Measurements from ENCODE around the gene BLZF1. TPM values are rescaled to one million over a fixed set of nuclear protein-coding genes. Genes with fewer than 3 reads are reported as not detected.
"Not testable (repeated sequence)": the region's sequence is repeated elsewhere in the genome, so short reads cannot be mapped to it uniquely, and the experiment has no call there.

Gene BLZF1
- total and polyA plus RNA-seq, 2 of the 8 experiments (the other 6 are each of a cell fraction or from before 2014, with no cell fraction given), result 1.8 to 10.3 TPM

DNA sequence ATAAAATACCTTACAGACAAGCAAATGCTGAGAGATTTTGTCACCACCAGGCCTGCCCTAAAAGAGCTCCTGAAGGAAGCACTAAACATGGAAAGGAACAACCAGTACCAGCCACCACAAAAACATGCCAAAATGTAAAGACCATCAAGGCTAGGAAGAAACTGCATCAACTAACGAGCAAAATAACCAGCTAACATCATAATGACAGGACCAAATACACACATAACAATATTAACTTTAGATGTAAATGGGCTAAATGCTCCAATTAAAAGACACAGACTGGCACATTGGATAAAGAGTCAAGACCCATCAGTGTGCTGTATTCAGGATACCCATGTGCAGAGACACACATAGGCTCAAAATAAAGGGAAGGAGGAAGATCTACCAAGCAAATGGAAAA, 34.6 kb downstream of the BLZF1 start:
- FAIRE-seq; H3K18ac ChIP-seq (ENCODE audit: extremely low read depth, low read length); POLR2A ChIA-PET (ENCODE audit: partially characterized antibody); H2AK5ac ChIP-seq (ENCODE audit: low read depth, low read length); H2BK12ac ChIP-seq (ENCODE audit: low read depth, low read length); H3K79me1 ChIP-seq (ENCODE audit: low read depth, low read length); H3K9me3 ChIP-seq (ENCODE audit: insufficient read depth in 2 of 2, low read depth in 1 of 2, low read length in 1 of 2); H3K4me1 ChIP-seq (replicated peaks in 1 of 4; ENCODE audit: control insufficient read depth in 3 of 4, insufficient read depth in 4 of 4, low read length in 3 of 4); H3K36me3 ChIP-seq (ENCODE audit: control insufficient read depth in 2 of 4, insufficient read depth in 4 of 4, low read length in 3 of 4); H3K14ac ChIP-seq (ENCODE audit: insufficient read length); H2AFZ ChIP-seq (ENCODE audit: low read length); H3K9ac ChIP-seq (replicated peaks in 1 of 4; ENCODE audit: extremely low read depth in 1 of 4, low read depth in 3 of 4, low read length in 3 of 4); H2BK120ac ChIP-seq (replicated peaks; ENCODE audit: low read depth, low read length); H2BK15ac ChIP-seq (ENCODE audit: low read length); H4K91ac ChIP-seq (replicated peaks; ENCODE audit: insufficient read length, low read length); H4K5ac ChIP-seq (ENCODE audit: insufficient read length, low read depth, low read length); H3K27ac ChIP-seq (ENCODE audit: low read depth, low read length); H3K56ac ChIP-seq (replicated peaks; ENCODE audit: insufficient read length, low read depth, low read length); H3K23ac ChIP-seq (ENCODE audit: insufficient read length); DNase-seq (ENCODE audit: low read depth in 1 of 2, low spot score in 2 of 2); H4K20me1 ChIP-seq (replicated peaks in 1 of 2; ENCODE audit: control insufficient read depth in 1 of 2, insufficient read depth in 2 of 2, low read length in 2 of 2); H3K23me2 ChIP-seq (ENCODE audit: low read depth, low read length); H3K4me3 ChIP-seq (ENCODE audit: extremely low read depth in 1 of 4, insufficient read depth in 2 of 4, low read depth in 3 of 4, low read length in 4 of 4); H2BK5ac ChIP-seq (ENCODE audit: low read depth, low read length); H3K79me2 ChIP-seq (ENCODE audit: control insufficient read depth in 1 of 2, insufficient read depth in 2 of 2, low read length in 2 of 2); H4K8ac ChIP-seq (ENCODE audit: extremely low read depth, insufficient read depth, low read length); H3K27me3 ChIP-seq (replicated peaks in 1 of 4; ENCODE audit: control insufficient read depth in 3 of 4, extremely low read depth in 1 of 4, insufficient read depth in 3 of 4, low read length in 3 of 4); CTCF ChIA-PET (ENCODE audit: partially characterized antibody); H3K4me2 ChIP-seq (ENCODE audit: insufficient read depth in 1 of 2, low read depth in 2 of 2, low read length in 2 of 2); H3K4ac ChIP-seq (replicated peaks; ENCODE audit: insufficient read length, low read depth, low read length); H2BK20ac ChIP-seq (ENCODE audit: low read length): not testable (repeated sequence)
- 85% methylated on average over 1 of the region's 1 CpG; no CpG with 5 or more reads in 1 of the 2 experiments for WGBS, 2 experiments (ENCODE audit: extremely low coverage in 1 of 2, insufficient coverage in 1 of 2, insufficient read length in 1 of 2, insufficient replicate concordance in 2 of 2, low coverage in 1 of 2, low lambda C conversion rate in 2 of 2, missing lambda C conversion rate in 1 of 2)

DNA sequence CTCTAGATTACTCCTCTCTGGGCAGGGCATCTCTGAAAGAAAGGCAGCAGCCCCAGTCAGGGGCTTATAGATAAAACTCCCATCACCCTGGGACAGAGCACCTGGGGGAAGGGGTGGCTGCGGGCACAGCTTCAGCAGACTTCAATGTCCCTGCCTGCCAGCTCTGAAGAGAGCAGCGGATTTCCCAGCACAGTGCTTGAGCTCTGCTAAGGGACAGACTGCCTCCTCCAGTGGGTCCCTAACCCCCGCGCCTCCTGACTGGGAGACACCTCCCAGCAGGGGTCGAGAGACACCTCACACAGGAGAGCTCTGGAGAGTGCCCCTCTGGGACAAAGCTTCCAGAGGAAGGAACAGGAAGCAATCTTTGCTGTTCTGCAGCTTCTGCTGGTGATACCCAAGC, 40.3 kb downstream of the BLZF1 start:
- H3K79me2 ChIP-seq (ENCODE audit: control insufficient read depth in 1 of 2, insufficient read depth in 2 of 2, low read length in 2 of 2); H3K18ac ChIP-seq (ENCODE audit: extremely low read depth, low read length); H3K4me2 ChIP-seq (ENCODE audit: insufficient read depth in 1 of 2, low read depth in 2 of 2, low read length in 2 of 2); H2BK20ac ChIP-seq (ENCODE audit: low read length); H3K9me3 ChIP-seq (ENCODE audit: insufficient read depth in 2 of 2, low read depth in 1 of 2, low read length in 1 of 2); H2AFZ ChIP-seq (ENCODE audit: low read length); H3K4ac ChIP-seq (replicated peaks; ENCODE audit: insufficient read length, low read depth, low read length); H2BK5ac ChIP-seq (ENCODE audit: low read depth, low read length); H3K36me3 ChIP-seq (ENCODE audit: control insufficient read depth in 2 of 4, insufficient read depth in 4 of 4, low read length in 3 of 4); H3K23ac ChIP-seq (ENCODE audit: insufficient read length); FAIRE-seq; H3K56ac ChIP-seq (replicated peaks; ENCODE audit: insufficient read length, low read depth, low read length); H3K14ac ChIP-seq (ENCODE audit: insufficient read length); H3K4me3 ChIP-seq (ENCODE audit: extremely low read depth in 1 of 4, insufficient read depth in 2 of 4, low read depth in 3 of 4, low read length in 4 of 4); H2AK5ac ChIP-seq (ENCODE audit: low read depth, low read length); H3K23me2 ChIP-seq (ENCODE audit: low read depth, low read length); H4K20me1 ChIP-seq (replicated peaks in 1 of 2; ENCODE audit: control insufficient read depth in 1 of 2, insufficient read depth in 2 of 2, low read length in 2 of 2); H2BK12ac ChIP-seq (ENCODE audit: low read depth, low read length); H3K4me1 ChIP-seq (replicated peaks in 1 of 4; ENCODE audit: control insufficient read depth in 3 of 4, insufficient read depth in 4 of 4, low read length in 3 of 4); H4K91ac ChIP-seq (replicated peaks; ENCODE audit: insufficient read length, low read length); H2BK15ac ChIP-seq (ENCODE audit: low read length); H2BK120ac ChIP-seq (replicated peaks; ENCODE audit: low read depth, low read length); DNase-seq (ENCODE audit: low read depth in 1 of 2, low spot score in 2 of 2); H3K27me3 ChIP-seq (replicated peaks in 1 of 4; ENCODE audit: control insufficient read depth in 3 of 4, extremely low read depth in 1 of 4, insufficient read depth in 3 of 4, low read length in 3 of 4); POLR2A ChIA-PET (ENCODE audit: partially characterized antibody); CTCF ChIA-PET (ENCODE audit: partially characterized antibody); H3K79me1 ChIP-seq (ENCODE audit: low read depth, low read length); H3K27ac ChIP-seq (ENCODE audit: low read depth, low read length); H4K5ac ChIP-seq (ENCODE audit: insufficient read length, low read depth, low read length); H4K8ac ChIP-seq (ENCODE audit: extremely low read depth, insufficient read depth, low read length); H3K9ac ChIP-seq (replicated peaks in 1 of 4; ENCODE audit: extremely low read depth in 1 of 4, low read depth in 3 of 4, low read length in 3 of 4): not testable (repeated sequence)
- 92% methylated on average over 5 of the region's 5 CpGs; no CpG with 5 or more reads in 1 of the 2 experiments for WGBS, 2 experiments (ENCODE audit: extremely low coverage in 1 of 2, insufficient coverage in 1 of 2, insufficient read length in 1 of 2, insufficient replicate concordance in 2 of 2, low coverage in 1 of 2, low lambda C conversion rate in 2 of 2, missing lambda C conversion rate in 1 of 2)
